ENCODE data around the gene NPAS3.

The NPAS3 gene

GRCh38 chr14:33647385-33647786 lies 708.7 kb downstream of the NPAS3 start:
- no peaks in the 10 kb centered on the region for H4K20me1 ChIP-seq (ENCODE audit: insufficient read depth, low read length, poor library complexity, severe bottlenecking)
- no peaks in the 10 kb centered on the region for H3F3A ChIP-seq (ENCODE audit: low read depth)
- no peak overlapping the region for H2AFZ ChIP-seq (ENCODE audit: low read length)
- H3K4me1 ChIP-seq (ENCODE audit: insufficient read depth, low read length, poor library complexity, severe bottlenecking): no peaks in the 10 kb centered on the region
- H3K4me3 ChIP-seq (ENCODE audit: low read length, poor library complexity, severe bottlenecking): no peak overlapping the region
- H3K36me3 ChIP-seq (ENCODE audit: insufficient read depth, low read length): no peaks in the 10 kb centered on the region
- no peaks in the 10 kb centered on the region for H3K27me3 ChIP-seq (ENCODE audit: insufficient read depth, low read length, poor library complexity, severe bottlenecking)
- no peak overlapping the region for H3K4me2 ChIP-seq (ENCODE audit: low read depth, low read length, poor library complexity, severe bottlenecking)
- H3K9me2 ChIP-seq (replicated peaks; ENCODE audit: low read depth, low read length): no peaks in the 10 kb centered on the region
- no peak overlapping the region for H3K9ac ChIP-seq (ENCODE audit: low read depth, low read length, poor library complexity, severe bottlenecking)
- no peak for TF ChIP-seq CTCF (conservative IDR thresholded peaks at IDR 0.05; ENCODE audit: low read length)
- H3K9me3 ChIP-seq (ENCODE audit: insufficient read depth, low read depth, low read length): no peaks in the 10 kb centered on the region
- H3K79me2 ChIP-seq (ENCODE audit: insufficient read depth, low read length): no peaks in the 10 kb centered on the region

- no peaks in the 10 kb centered on the region for H3K79me2 ChIP-seq (ENCODE audit: insufficient read depth, low read length)
- no peak for TF ChIP-seq CTCF (conservative IDR thresholded peaks at IDR 0.05; ENCODE audit: low read length)
- no peak for TF ChIP-seq EZH2phosphoT487 (IDR thresholded peaks at IDR 0.05; ENCODE audit: borderline replicate concordance)
Measured at GRCh38 chr14:33650430-33650829, 711.8 kb downstream of the NPAS3 start.

GRCh38 chr14:33652566-33653307 lies 714.1 kb downstream of the NPAS3 start:
- H3K4me2 ChIP-seq (ENCODE audit: low read depth, low read length, poor library complexity, severe bottlenecking): no peak overlapping the region
- H2AFZ ChIP-seq (ENCODE audit: low read length): no peak overlapping the region
- H3K4me3 ChIP-seq (ENCODE audit: low read length, poor library complexity, severe bottlenecking): no peak overlapping the region
- H3K79me2 ChIP-seq (ENCODE audit: insufficient read depth, low read length): no peaks in the 10 kb centered on the region
- no peaks in the 10 kb centered on the region for H3K36me3 ChIP-seq (ENCODE audit: insufficient read depth, low read length)
- H3F3A ChIP-seq (ENCODE audit: low read depth): no peaks in the 10 kb centered on the region
- no peaks in the 10 kb centered on the region for H3K27me3 ChIP-seq (ENCODE audit: insufficient read depth, low read length, poor library complexity, severe bottlenecking)
- no peaks in the 10 kb centered on the region for H3K9me3 ChIP-seq (ENCODE audit: insufficient read depth, low read depth, low read length)
- no peak overlapping the region for H3K9ac ChIP-seq (ENCODE audit: low read depth, low read length, poor library complexity, severe bottlenecking)
- no peaks in the 10 kb centered on the region for H3K9me2 ChIP-seq (replicated peaks; ENCODE audit: low read depth, low read length)
- no peaks in the 10 kb centered on the region for H3K4me1 ChIP-seq (ENCODE audit: insufficient read depth, low read length, poor library complexity, severe bottlenecking)
- no peaks in the 10 kb centered on the region for H4K20me1 ChIP-seq (ENCODE audit: insufficient read depth, low read length, poor library complexity, severe bottlenecking)
- TF ChIP-seq EZH2phosphoT487 (IDR thresholded peaks at IDR 0.05; ENCODE audit: borderline replicate concordance) (no peak), CTCF (conservative IDR thresholded peaks at IDR 0.05; ENCODE audit: low read length) (no peak)

More at GRCh38 chr14:33650430-33650829, 711.8 kb downstream of the NPAS3 start:
- H3K4me1 ChIP-seq (ENCODE audit: insufficient read depth, low read length, poor library complexity, severe bottlenecking): no peaks in the 10 kb centered on the region
- no peaks in the 10 kb centered on the region for H3K9me3 ChIP-seq (ENCODE audit: insufficient read depth, low read depth, low read length)
- H2AFZ ChIP-seq (ENCODE audit: low read length): no peak overlapping the region
- H3K9ac ChIP-seq (ENCODE audit: low read depth, low read length, poor library complexity, severe bottlenecking): no peak overlapping the region
- H3K4me2 ChIP-seq (ENCODE audit: low read depth, low read length, poor library complexity, severe bottlenecking): no peak overlapping the region
- H3K4me3 ChIP-seq (ENCODE audit: low read length, poor library complexity, severe bottlenecking): no peak overlapping the region
- no peaks in the 10 kb centered on the region for H4K20me1 ChIP-seq (ENCODE audit: insufficient read depth, low read length, poor library complexity, severe bottlenecking)
- H3K9me2 ChIP-seq (replicated peaks; ENCODE audit: low read depth, low read length): no peaks in the 10 kb centered on the region
- no peaks in the 10 kb centered on the region for H3K27me3 ChIP-seq (ENCODE audit: insufficient read depth, low read length, poor library complexity, severe bottlenecking)
- no peaks in the 10 kb centered on the region for H3F3A ChIP-seq (ENCODE audit: low read depth)
- H3K36me3 ChIP-seq (ENCODE audit: insufficient read depth, low read length): no peaks in the 10 kb centered on the region

Measured in Loucy (cell line).